Ovary (tissue), 9 donors: ENCODE measurements around the gene R3HCC1L. TPM values are rescaled to one million over a fixed set of nuclear protein-coding genes. Genes with fewer than 3 reads are reported as not detected.

Experiments
- DNase-seq, 5 donors: peaks; one replicate each; pipeline ENCODE4 v3.0.0-alpha.2; 2019 to 2020
- H3K27ac ChIP-seq, 2 donors: fragments of 200-600 bp; one replicate each; pipeline versions ENCODE4 v1.5.1 to v1.8.0; 2019 to 2022
- H3K27me3 ChIP-seq: fragments of 200-600 bp; one replicate; pipeline ENCODE4 v1.8.0; 2022
- H3K36me3 ChIP-seq: fragments of 200-600 bp; sonication (generic); one replicate; pipeline ENCODE4 v1.5.1; 2019
- H3K4me1 ChIP-seq: one replicate; pipeline ENCODE4 v1.8.1; 2013; ENCODE audit warnings: mild to moderate bottlenecking, moderate library complexity; ENCODE audit not compliant: insufficient read depth
- H3K4me3 ChIP-seq: fragments of 200-600 bp; sonication (generic); one replicate; pipeline ENCODE4 v1.5.1; 2017
- H3K9me3 ChIP-seq, 2 donors: fragments of 200-600 bp in 1 of 2; sonication (generic) in 1 of 2; one replicate each; pipeline versions ENCODE4 v1.5.1 to v1.8.1; 2013 to 2019; ENCODE audit warnings: mild to moderate bottlenecking in 1 of 2, moderate library complexity in 1 of 2
- EP300 ChIP-seq: sonication (generic); formaldehyde crosslinking; IDR thresholded peaks from one replicate; pipeline ENCODE4 v1.6.1; 2017; ENCODE audit warnings: antibody characterized with exemption
- POLR2A ChIP-seq: fragments of 450-650 bp; IDR thresholded peaks from one replicate; pipeline ENCODE4 v1.6.1; 2017; ENCODE audit warnings: antibody characterized with exemption, mild to moderate bottlenecking, moderate library complexity
- WGBS, 3 donors: extraction: QIAGEN DNeasy Blood & Tissue Kit in 1 of 3; methylation state at CpG; one replicate each; pipeline versions ENCODE4 v1.1.5 to v1.1.7; 2013 to 2017; 5-methylcytosine and 5-hydroxymethylcytosine counted together
- intact Hi-C, 4 donors: fragments of 100-400 bp; cut with DNase I; formaldehyde crosslinking; loops; one replicate each; pipeline versions ENCODE4 v1.11.0 to v1.15.1; 2022 to 2023
- polyA plus RNA-seq, 2 donors: library from polyadenylated mRNA; stranded (reverse); fragments of 200-250 nt in 1 of 2; fragments of 350-450 nt in 1 of 2; fragmentation: Illumina TruSeq in 1 of 2; extraction: RNeasy Lipid Tissue Mini Kit (QIAGEN cat#74804) in 1 of 2; gene quantifications; one replicate each; pipeline ENCODE4 v1.2.3, GENCODE V29; 2013 to 2014
- total RNA-seq, 7 donors: library from RNA; depleted of rRNA in 2 of 7; stranded (reverse); fragments of >200 nt in 2 of 7; fragmentation: NEBNext Ultra II Directional in 3 of 7; extraction: Animal tissue kit (Norgen Biotek cat#: 25700) in 3 of 7; gene quantifications; one replicate each; pipeline versions ENCODE4 v1.1.0 to v1.2.4, GENCODE V29; 2016 to 2023
- TF ChIP-seq, protein P1 (sequence below), 3 donors: fragments of 450-650 bp in 2 of 3; fragments of 200-600 bp in 1 of 3; IDR thresholded peaks; one replicate each; pipeline versions ENCODE4 v1.5.1 to v1.8.0; 2016 to 2022; ENCODE audit warnings: antibody characterized with exemption in 3 of 3, mild to moderate bottlenecking in 1 of 3
- donor health status: DM: no; HTN: no; CAD: no; lungs with moderate emphysema.
- donor health status: DM: no; HTN: no; CAD: no.
- donor health status: Bipolar disorder and iron deficiency.
- donor health status: DM: yes; HTN: yes; CAD: no.
- donor health status: DM: no; HTN: no; CAD: no.
- donor health status: DM: yes; HTN: yes; CAD: no.

R3HCC1L gene
- total and polyA plus RNA-seq, 9 donors, result 7.4 to 10.8 (median 9.1) TPM

DNA sequence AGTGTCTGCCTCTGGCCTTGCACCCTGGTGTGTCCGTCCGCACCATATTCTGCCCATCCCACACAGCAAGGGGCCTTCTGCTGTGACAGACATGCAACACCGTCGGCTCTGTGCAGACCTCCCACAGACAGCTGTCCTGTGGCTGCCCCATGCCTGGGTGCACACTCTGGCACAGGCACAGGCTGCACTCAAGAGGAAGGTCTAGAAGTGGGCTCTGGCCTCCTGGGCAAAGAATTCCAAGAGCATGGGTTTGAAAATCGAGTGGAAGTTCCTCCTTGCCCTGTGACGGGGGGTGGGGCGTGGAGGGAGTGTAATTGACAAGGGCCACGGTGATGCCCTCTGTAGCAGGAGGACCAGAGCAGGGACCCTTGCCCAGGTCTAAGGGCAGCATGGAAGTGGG lies 137.8 kb downstream of the R3HCC1L start:
- no peak overlapping the region for H3K27ac ChIP-seq
- no peaks in the 10 kb centered on the region for H3K9me3 ChIP-seq
- no peaks in the 10 kb centered on the region for H3K27me3 ChIP-seq
- 60 to 69% (median 68%) methylated on average over 7 to 8 of the region's 8 CpGs for WGBS, 3 donors
- TF ChIP-seq POLR2A (no peak), EP300 (no peak)
- TF ChIP-seq, protein P1, sequence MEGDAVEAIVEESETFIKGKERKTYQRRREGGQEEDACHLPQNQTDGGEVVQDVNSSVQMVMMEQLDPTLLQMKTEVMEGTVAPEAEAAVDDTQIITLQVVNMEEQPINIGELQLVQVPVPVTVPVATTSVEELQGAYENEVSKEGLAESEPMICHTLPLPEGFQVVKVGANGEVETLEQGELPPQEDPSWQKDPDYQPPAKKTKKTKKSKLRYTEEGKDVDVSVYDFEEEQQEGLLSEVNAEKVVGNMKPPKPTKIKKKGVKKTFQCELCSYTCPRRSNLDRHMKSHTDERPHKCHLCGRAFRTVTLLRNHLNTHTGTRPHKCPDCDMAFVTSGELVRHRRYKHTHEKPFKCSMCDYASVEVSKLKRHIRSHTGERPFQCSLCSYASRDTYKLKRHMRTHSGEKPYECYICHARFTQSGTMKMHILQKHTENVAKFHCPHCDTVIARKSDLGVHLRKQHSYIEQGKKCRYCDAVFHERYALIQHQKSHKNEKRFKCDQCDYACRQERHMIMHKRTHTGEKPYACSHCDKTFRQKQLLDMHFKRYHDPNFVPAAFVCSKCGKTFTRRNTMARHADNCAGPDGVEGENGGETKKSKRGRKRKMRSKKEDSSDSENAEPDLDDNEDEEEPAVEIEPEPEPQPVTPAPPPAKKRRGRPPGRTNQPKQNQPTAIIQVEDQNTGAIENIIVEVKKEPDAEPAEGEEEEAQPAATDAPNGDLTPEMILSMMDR (IDR thresholded peaks at IDR 0.05), result no peak
- intact Hi-C loops, result no loop called here
- no peak for DNase-seq
- H3K4me1 ChIP-seq, result peaks cover 14% of the 10 kb centered on the region
- H3K4me3 ChIP-seq, result no peak overlapping the region
- H3K36me3 ChIP-seq, result no peaks in the 10 kb centered on the region

DNA sequence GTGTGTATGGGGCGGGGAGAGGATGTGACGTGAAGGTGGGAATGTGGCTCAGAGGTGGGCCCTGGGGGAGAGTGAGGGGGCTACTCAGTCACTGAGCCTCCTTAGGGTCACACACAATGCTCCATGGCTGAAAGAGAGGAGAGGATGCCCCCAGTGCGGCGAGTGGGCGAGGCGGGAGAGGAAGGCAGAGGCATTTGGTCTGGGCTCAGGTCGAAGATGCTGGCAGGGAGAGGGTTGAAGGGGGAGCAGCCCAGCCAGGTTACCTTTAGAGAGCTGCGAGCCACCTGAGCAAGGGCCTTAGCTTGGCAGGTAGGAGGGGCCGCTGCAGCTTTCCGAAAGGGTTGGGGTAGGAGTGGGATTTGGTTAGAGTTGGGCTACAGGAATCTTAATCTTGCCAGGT lies 138.2 kb downstream of the R3HCC1L start:
- DNase-seq, result no peak
- TF ChIP-seq EP300 (no peak), POLR2A (no peak)
- TF ChIP-seq, protein P1 (IDR thresholded peaks at IDR 0.05), result no peak
- Histone ChIP-seq H3K27ac (no peak overlapping the region), H3K9me3 (no peaks in the 10 kb centered on the region), H3K4me3 (no peak overlapping the region), H3K4me1 (peaks cover 10% of the 10 kb centered on the region), H3K36me3 (no peaks in the 10 kb centered on the region), H3K27me3 (no peaks in the 10 kb centered on the region)
- WGBS, 3 donors, result 66 to 76% (median 75%) methylated on average over 10 of the region's 10 CpGs
- intact Hi-C loops, result no loop called here

DNA sequence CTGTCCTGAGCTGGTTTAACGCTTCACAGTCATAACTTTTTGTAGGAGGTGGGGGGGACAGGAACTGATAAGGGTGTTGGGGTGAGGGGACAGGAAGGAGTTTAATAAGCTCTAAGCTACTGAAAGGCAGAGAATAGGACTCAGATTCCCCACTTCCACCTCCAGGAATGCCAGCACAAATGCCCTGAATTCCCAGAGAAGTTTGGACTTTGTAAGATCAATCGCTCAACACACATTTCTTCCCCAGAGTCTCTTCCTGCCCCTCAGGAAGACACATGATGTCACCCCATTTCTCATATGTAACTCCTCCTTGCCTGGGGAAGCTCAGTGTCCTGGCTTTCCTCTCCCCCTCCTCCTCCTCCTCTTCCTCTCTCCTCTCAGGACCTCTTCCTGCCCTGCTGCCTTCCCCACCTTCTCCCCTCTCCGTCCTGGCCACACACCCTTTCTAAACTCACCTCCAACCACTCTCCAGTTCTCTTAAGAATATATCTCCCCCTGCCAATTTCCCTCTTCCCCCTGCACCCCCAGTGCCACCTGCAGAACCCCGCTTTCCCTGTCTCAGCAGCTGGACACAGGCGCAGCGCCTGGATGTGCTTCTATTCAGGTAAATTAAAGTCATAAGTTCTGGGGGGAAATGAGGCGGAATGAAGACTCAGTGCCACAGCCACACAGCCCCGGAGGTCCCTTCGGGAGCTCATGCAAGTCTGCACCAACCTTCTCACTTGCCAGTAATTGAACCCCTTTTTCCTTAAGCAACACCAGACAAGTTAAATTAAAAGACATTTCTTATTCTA lies 138.8 kb downstream of the R3HCC1L start:
- TF ChIP-seq, protein P1 (IDR thresholded peaks at IDR 0.05), result no peak
- TF ChIP-seq POLR2A, result no peak
- TF ChIP-seq EP300, result no peak
- Histone ChIP-seq H3K27me3 (no peaks in the 10 kb centered on the region), H3K4me3 (no peak overlapping the region), H3K36me3 (no peaks in the 10 kb centered on the region), H3K27ac (no peak overlapping the region), H3K9me3 (no peaks in the 10 kb centered on the region), H3K4me1 (peaks cover 9% of the 10 kb centered on the region)
- intact Hi-C loops, result no loop called here
- WGBS, 3 donors, result 71 to 82% (median 74%) methylated on average over 9 of the region's 9 CpGs
- no peak for DNase-seq

DNA sequence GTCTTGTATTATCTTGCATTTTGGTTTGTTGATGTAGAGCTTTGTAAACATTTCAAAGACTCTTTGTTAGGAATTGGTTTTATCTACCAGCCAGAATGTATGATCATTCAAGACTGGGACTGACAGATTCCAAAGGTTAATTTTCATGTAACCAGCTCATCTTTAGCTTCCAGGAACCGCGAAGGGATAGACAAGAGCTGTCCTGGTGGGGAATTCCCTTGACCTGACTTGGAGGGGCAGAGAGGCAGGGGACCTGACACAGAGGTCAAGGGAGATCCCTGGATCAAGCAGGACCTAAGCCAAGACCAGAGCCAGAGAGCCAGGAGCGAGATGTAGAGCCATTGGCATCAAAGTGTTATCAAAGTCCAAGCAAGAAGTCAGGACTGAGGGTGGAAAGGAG lies 140.1 kb downstream of the R3HCC1L start:
- TF ChIP-seq EP300, result no peak
- Histone ChIP-seq H3K27ac (no peak overlapping the region), H3K9me3 (no peaks in the 10 kb centered on the region), H3K36me3 (no peaks in the 10 kb centered on the region), H3K4me1 (peaks cover under 1% of the 10 kb centered on the region), H3K4me3 (no peak overlapping the region), H3K27me3 (no peaks in the 10 kb centered on the region)
- 86 to 89% (median 88%) methylated on average over 3 of the region's 3 CpGs for WGBS, 3 donors
- intact Hi-C loops, result no loop called here
- no peak for DNase-seq

DNA sequence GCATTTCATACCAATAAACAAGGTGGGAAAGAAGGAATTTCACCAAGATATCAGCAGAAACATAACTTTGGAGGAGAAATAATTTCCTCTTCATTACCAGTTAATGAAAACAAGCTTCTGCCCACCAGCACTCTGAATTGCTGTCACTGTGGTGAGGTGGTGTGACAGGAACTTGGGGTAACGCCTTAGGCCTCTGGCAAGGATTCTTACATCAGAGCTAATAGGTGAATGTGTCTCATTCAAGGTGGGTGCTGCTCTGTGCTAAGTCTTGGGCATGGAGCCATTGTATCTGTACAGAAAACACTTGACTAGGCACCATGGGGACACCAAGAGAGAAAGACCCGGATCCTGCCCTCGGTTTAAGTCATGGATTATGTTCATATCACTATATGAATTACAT lies 141.9 kb downstream of the R3HCC1L start:
- WGBS, 3 donors, result 80 to 90% (median 90%) methylated on average over 3 of the region's 3 CpGs
- H3K4me1 ChIP-seq, result no peaks in the 10 kb centered on the region

More for the DNA sequence above, 141.9 kb downstream of the R3HCC1L start:
- H3K9me3 ChIP-seq, result no peaks in the 10 kb centered on the region
- no peak for TF ChIP-seq EP300
- TF ChIP-seq, protein P1 (IDR thresholded peaks at IDR 0.05), result no peak
- no peaks in the 10 kb centered on the region for H3K36me3 ChIP-seq
- no peak overlapping the region for H3K4me3 ChIP-seq
- no peak overlapping the region for H3K27ac ChIP-seq
- intact Hi-C loops, result no loop called here
- H3K27me3 ChIP-seq, result no peaks in the 10 kb centered on the region
- DNase-seq, result no peak
